ENCODE results near the gene C2orf80. TPM values are rescaled to one million over a fixed set of nuclear protein-coding genes. Genes with fewer than 3 reads are reported as not detected.

C2orf80 gene
- total and polyA plus RNA-seq, 9 of the 15 experiments (the other 6 are each of a cell fraction or from before 2014, with no cell fraction given): not detected

GRCh38 chr2:208147759-208148158 is 42.1 kb downstream of the C2orf80 start (continued):
- TF ChIP-seq CCNT2 (IDR thresholded peaks at IDR 0.05; ENCODE audit: borderline replicate concordance, extremely low read depth, insufficient read length, low read depth, low read length) (no peak), RBFOX2 (IDR thresholded peaks at IDR 0.05; ENCODE audit: low read depth, low read length) (no peak), TRIM28 (IDR thresholded peaks at IDR 0.05) (no peak)

GRCh38 chr2:208147008-208147407 is 42.8 kb downstream of the C2orf80 start:
- intact Hi-C loops (cut with micrococcal nuclease) (no loop called here), in situ Hi-C loops (cut with MboI) (no loop called here)
- no peak overlapping the region for H3K4me3 ChIP-seq
- no peaks in the 10 kb centered on the region for H3K4me1 ChIP-seq (replicated peaks in 1 of 2; ENCODE audit: control insufficient read depth in 2 of 2, insufficient read depth in 2 of 2, low read length in 2 of 2)
- CTCF ChIA-PET (ENCODE audit: low intra/inter-chr PET ratio): no interaction called here
- H3K9ac ChIP-seq (ENCODE audit: insufficient read depth in 1 of 2, low read depth in 2 of 2, low read length in 2 of 2): no peak overlapping the region
- no peaks in the 10 kb centered on the region for H3K36me3 ChIP-seq (ENCODE audit: control insufficient read depth, insufficient read depth, low read length)
- no peak overlapping the region for H3K4me2 ChIP-seq (ENCODE audit: insufficient read depth, low read length)
- no peak for DNase-seq (ENCODE audit: extremely low read depth in 1 of 4, low spot score in 3 of 4)
- ATAC-seq: no peak
- H3K9me3 ChIP-seq (replicated peaks; ENCODE audit: control insufficient read depth, insufficient read depth, low read depth, low read length): no peaks in the 10 kb centered on the region
- POLR2A ChIA-PET: no interaction called here
- H2AFZ ChIP-seq (ENCODE audit: low read depth, low read length): no peak overlapping the region
- H4K20me1 ChIP-seq (replicated peaks; ENCODE audit: control insufficient read depth, insufficient read depth, low read length): no peaks in the 10 kb centered on the region
- no TSS peak for BruUV-seq (replicated peaks)
- no peak for FAIRE-seq
- H3K27me3 ChIP-seq (ENCODE audit: control insufficient read depth in 2 of 2, insufficient read depth in 2 of 2, low read length in 2 of 2): no peaks in the 10 kb centered on the region
- no peak overlapping the region for H3K27ac ChIP-seq (ENCODE audit: extremely low read depth, low read depth, low read length)
- TF ChIP-seq IRF1 (CRISPR knock-in tag; IDR thresholded peaks at IDR 0.05; ENCODE audit: borderline replicate concordance): no peak
- no peak for TF ChIP-seq SREBF1 (IDR thresholded peaks at IDR 0.05; ENCODE audit: borderline replicate concordance, low read depth, low read length)
- TF ChIP-seq ETV5 (CRISPR knock-in tag; IDR thresholded peaks at IDR 0.05; ENCODE audit: low read depth): no peak
- TF ChIP-seq REST (IDR thresholded peaks at IDR 0.05; ENCODE audit: borderline replicate concordance): peak; percentile 14; the same call in 1 of the 2 replicates
- TF ChIP-seq REST (CRISPR knock-in tag; IDR thresholded peaks at IDR 0.05; ENCODE audit: low read depth): no peak
- no peaks in the 10 kb centered on the region for H3K9me1 ChIP-seq (ENCODE audit: control insufficient read depth, insufficient read depth, low read length)
- H3K79me2 ChIP-seq (ENCODE audit: control insufficient read depth, insufficient read depth, low read length): no peaks in the 10 kb centered on the region

Measured in K562 (cell line).